ENCODE data around the gene CHST11. TPM values are rescaled to one million over a fixed set of nuclear protein-coding genes. Genes with fewer than 3 reads are reported as not detected.
"Not testable (repeated sequence)": the region's sequence is repeated elsewhere in the genome, so short reads cannot be mapped to it uniquely, and the experiment has no call there.

Gene CHST11
- total and polyA plus RNA-seq, 7 donors: 0.60 to 22.8 (median 10.0) TPM

- intact Hi-C loops (cut with DNase I): no loop called here
- Histone ChIP-seq H3K4me3 (no peak overlapping the region), H3K27me3 (no peaks in the 10 kb centered on the region), H3K36me3 (no peaks in the 10 kb centered on the region), H3K4me1 (peaks cover 0 to 42% (median 13%) of the 10 kb centered on the region in 4 donors), H3K9me3 (no peaks in the 10 kb centered on the region), H3K27ac (no peak overlapping the region)
- TF ChIP-seq POLR2A (IDR thresholded peaks at IDR 0.05): no peak
- WGBS, 2 donors: 85 to 92% methylated on average over 5 of the region's 5 CpGs
- no peak for DNase-seq
These were observed 65.0 kb downstream of the CHST11 start for GRCh38 chr12:104521731-104522130.

- Histone ChIP-seq H3K27me3 (no peaks in the 10 kb centered on the region), H3K9me3 (no peaks in the 10 kb centered on the region), H3K36me3 (no peaks in the 10 kb centered on the region), H3K4me1 (peaks cover 0 to 44% (median 15%) of the 10 kb centered on the region in 4 donors), H3K4me3 (no peak overlapping the region), H3K27ac (no peak overlapping the region)
- no peak for DNase-seq
- WGBS, 2 donors: 48 to 63% methylated on average over 4 of the region's 4 CpGs
- intact Hi-C loops (cut with DNase I): no loop called here
- TF ChIP-seq POLR2A (IDR thresholded peaks at IDR 0.05): no peak
- TF ChIP-seq CTCF (IDR thresholded peaks at IDR 0.05): no peak
- TF ChIP-seq EP300 (IDR thresholded peaks at IDR 0.05): no peak
- no peak for TF ChIP-seq POLR2AphosphoS5 (IDR thresholded peaks at IDR 0.05)
These were observed 66.4 kb downstream of the CHST11 start for GRCh38 chr12:104522985-104523722.

GRCh38 chr12:104524034-104524832, 67.5 kb downstream of the CHST11 start:
- no peak for DNase-seq
- no peak overlapping the region for H3K27ac ChIP-seq
- peaks cover 0 to 44% (median 15%) of the 10 kb centered on the region in 4 donors for H3K4me1 ChIP-seq
- TF ChIP-seq POLR2A (IDR thresholded peaks at IDR 0.05): no peak
- no peak for TF ChIP-seq EP300 (IDR thresholded peaks at IDR 0.05)
- no peak for TF ChIP-seq POLR2AphosphoS5 (IDR thresholded peaks at IDR 0.05)
- no peak for TF ChIP-seq CTCF (IDR thresholded peaks at IDR 0.05)
- H3K36me3 ChIP-seq: no peaks in the 10 kb centered on the region
- intact Hi-C loops (cut with DNase I): no loop called here
- no peaks in the 10 kb centered on the region for H3K9me3 ChIP-seq
- no peak overlapping the region for H3K4me3 ChIP-seq
- no peaks in the 10 kb centered on the region for H3K27me3 ChIP-seq
- WGBS, 2 donors: 64 to 75% methylated on average over 7 of the region's 7 CpGs

- Histone ChIP-seq H3K36me3 (no peaks in the 10 kb centered on the region), H3K4me1 (peaks cover 0 to 44% (median 15%) of the 10 kb centered on the region in 4 donors), H3K4me3 (no peak overlapping the region), H3K9me3 (no peaks in the 10 kb centered on the region), H3K27ac (no peak overlapping the region), H3K27me3 (no peaks in the 10 kb centered on the region)
- DNase-seq: no peak
- TF ChIP-seq EP300 (IDR thresholded peaks at IDR 0.05) (no peak), POLR2AphosphoS5 (IDR thresholded peaks at IDR 0.05) (no peak), POLR2A (IDR thresholded peaks at IDR 0.05) (no peak), CTCF (IDR thresholded peaks at IDR 0.05) (no peak)
- intact Hi-C loops (cut with DNase I): no loop called here
- WGBS, 2 donors: 50 to 52% methylated on average over 4 of the region's 4 CpGs
These were observed 69.6 kb downstream of the CHST11 start for GRCh38 chr12:104526320-104526719.

GRCh38 chr12:104526751-104527150, 70.0 kb downstream of the CHST11 start:
- Histone ChIP-seq H3K27ac (no peak overlapping the region), H3K27me3 (no peaks in the 10 kb centered on the region), H3K4me3 (no peak overlapping the region), H3K9me3 (no peaks in the 10 kb centered on the region), H3K4me1 (peaks cover 0 to 44% (median 15%) of the 10 kb centered on the region in 4 donors), H3K36me3 (no peaks in the 10 kb centered on the region)
- no peak for TF ChIP-seq POLR2AphosphoS5 (IDR thresholded peaks at IDR 0.05)
- TF ChIP-seq CTCF (IDR thresholded peaks at IDR 0.05): no peak
- no peak for TF ChIP-seq EP300 (IDR thresholded peaks at IDR 0.05)
- no peak for TF ChIP-seq POLR2A (IDR thresholded peaks at IDR 0.05)
- intact Hi-C loops (cut with DNase I): no loop called here
- no peak for DNase-seq
- 76 to 87% methylated on average over 6 of the region's 6 CpGs for WGBS, 2 donors

- peaks cover 0 to 42% (median 14%) of the 10 kb centered on the region in 4 donors for H3K4me1 ChIP-seq
- intact Hi-C loops (cut with DNase I); DNase-seq; H3K9me3 ChIP-seq; H3K36me3 ChIP-seq; H3K27me3 ChIP-seq; H3K27ac ChIP-seq; H3K4me3 ChIP-seq: not testable (repeated sequence)
- 79% methylated on average over 5 of the region's 5 CpGs for WGBS, 2 donors
These were observed 70.9 kb downstream of the CHST11 start for GRCh38 chr12:104527653-104528052.

Measured in sigmoid colon (tissue), 7 donors.